ENCODE results near the gene PTGER3. TPM values are rescaled to one million over a fixed set of nuclear protein-coding genes. Genes with fewer than 3 reads are reported as not detected.

The PTGER3 gene
- polyA plus RNA-seq, 1 of the 3 experiments (the other 2 are of a cell fraction) = 1.9 TPM

DNA sequence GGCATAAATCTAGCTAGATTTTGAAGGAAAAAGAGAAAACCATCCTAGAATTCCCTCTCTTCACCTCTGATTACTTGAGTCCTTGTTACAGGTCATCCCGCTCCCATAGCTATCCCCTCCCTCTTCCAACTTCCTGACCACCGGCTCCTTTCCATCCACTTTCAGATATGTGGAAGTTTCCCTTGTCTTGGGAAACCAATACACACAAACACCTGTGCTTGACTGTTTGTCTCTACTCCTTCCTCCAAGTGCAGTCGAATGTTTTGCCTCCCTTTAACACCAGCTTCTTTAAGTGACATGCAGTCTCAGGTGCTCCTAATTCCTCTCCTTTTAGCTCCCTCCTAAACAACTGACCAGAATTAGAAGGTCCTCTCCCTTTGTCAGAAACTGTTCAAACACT, 70.0 kb downstream of the PTGER3 start (continued):
- TF ChIP-seq, protein P1, sequence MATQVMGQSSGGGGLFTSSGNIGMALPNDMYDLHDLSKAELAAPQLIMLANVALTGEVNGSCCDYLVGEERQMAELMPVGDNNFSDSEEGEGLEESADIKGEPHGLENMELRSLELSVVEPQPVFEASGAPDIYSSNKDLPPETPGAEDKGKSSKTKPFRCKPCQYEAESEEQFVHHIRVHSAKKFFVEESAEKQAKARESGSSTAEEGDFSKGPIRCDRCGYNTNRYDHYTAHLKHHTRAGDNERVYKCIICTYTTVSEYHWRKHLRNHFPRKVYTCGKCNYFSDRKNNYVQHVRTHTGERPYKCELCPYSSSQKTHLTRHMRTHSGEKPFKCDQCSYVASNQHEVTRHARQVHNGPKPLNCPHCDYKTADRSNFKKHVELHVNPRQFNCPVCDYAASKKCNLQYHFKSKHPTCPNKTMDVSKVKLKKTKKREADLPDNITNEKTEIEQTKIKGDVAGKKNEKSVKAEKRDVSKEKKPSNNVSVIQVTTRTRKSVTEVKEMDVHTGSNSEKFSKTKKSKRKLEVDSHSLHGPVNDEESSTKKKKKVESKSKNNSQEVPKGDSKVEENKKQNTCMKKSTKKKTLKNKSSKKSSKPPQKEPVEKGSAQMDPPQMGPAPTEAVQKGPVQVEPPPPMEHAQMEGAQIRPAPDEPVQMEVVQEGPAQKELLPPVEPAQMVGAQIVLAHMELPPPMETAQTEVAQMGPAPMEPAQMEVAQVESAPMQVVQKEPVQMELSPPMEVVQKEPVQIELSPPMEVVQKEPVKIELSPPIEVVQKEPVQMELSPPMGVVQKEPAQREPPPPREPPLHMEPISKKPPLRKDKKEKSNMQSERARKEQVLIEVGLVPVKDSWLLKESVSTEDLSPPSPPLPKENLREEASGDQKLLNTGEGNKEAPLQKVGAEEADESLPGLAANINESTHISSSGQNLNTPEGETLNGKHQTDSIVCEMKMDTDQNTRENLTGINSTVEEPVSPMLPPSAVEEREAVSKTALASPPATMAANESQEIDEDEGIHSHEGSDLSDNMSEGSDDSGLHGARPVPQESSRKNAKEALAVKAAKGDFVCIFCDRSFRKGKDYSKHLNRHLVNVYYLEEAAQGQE (IDR thresholded peaks at IDR 0.05; ENCODE audit: low read depth, low read length) = no peak

DNA sequence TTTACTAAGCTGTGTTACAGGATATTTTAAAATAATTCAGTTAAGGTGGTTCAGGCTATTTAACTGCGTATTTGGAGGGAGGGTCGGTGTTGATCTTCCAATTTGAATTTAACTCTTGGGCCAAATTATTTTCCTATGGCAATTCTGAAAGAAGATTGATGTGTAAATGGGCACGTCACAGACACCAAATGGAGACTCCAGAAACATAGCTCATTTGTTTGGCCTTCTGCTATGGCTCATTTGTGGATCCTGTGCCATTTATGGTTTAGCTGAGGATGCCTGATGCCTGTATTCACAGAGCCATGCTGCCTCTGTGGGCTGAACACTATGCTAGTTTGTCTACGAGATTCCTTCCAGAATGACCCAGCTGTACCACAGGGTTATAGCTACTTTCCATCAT, 70.6 kb downstream of the PTGER3 start:
- WGBS (ENCODE audit: low lambda C conversion rate) = 64% methylated on average over 4 of the region's 4 CpGs
- TF ChIP-seq, protein P2, sequence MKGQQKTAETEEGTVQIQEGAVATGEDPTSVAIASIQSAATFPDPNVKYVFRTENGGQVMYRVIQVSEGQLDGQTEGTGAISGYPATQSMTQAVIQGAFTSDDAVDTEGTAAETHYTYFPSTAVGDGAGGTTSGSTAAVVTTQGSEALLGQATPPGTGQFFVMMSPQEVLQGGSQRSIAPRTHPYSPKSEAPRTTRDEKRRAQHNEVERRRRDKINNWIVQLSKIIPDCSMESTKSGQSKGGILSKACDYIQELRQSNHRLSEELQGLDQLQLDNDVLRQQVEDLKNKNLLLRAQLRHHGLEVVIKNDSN (IDR thresholded peaks at IDR 0.05; ENCODE audit: borderline replicate concordance, low read depth) = no peak
- TF ChIP-seq POLR2AphosphoS5 (IDR thresholded peaks at IDR 0.05; ENCODE audit: low read depth, low read length) (no peak), JUND (IDR thresholded peaks at IDR 0.05) (no peak), RFX5 (IDR thresholded peaks at IDR 0.05; ENCODE audit: low read length) (no peak), SIN3A (IDR thresholded peaks at IDR 0.05; ENCODE audit: borderline replicate concordance, low read depth, low read length) (no peak), RAD21 (IDR thresholded peaks at IDR 0.05; ENCODE audit: low read length) (no peak), FOXJ3 (CRISPR knock-in tag; IDR thresholded peaks at IDR 0.05) (no peak), TEAD4 (IDR thresholded peaks at IDR 0.05; ENCODE audit: borderline replicate concordance, insufficient read depth) (no peak), MEF2A (IDR thresholded peaks at IDR 0.05; ENCODE audit: borderline replicate concordance, low read depth) (no peak)
- TF ChIP-seq, protein P3, sequence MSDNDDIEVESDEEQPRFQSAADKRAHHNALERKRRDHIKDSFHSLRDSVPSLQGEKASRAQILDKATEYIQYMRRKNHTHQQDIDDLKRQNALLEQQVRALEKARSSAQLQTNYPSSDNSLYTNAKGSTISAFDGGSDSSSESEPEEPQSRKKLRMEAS (IDR thresholded peaks at IDR 0.05; ENCODE audit: low read depth) = no peak

DNA sequence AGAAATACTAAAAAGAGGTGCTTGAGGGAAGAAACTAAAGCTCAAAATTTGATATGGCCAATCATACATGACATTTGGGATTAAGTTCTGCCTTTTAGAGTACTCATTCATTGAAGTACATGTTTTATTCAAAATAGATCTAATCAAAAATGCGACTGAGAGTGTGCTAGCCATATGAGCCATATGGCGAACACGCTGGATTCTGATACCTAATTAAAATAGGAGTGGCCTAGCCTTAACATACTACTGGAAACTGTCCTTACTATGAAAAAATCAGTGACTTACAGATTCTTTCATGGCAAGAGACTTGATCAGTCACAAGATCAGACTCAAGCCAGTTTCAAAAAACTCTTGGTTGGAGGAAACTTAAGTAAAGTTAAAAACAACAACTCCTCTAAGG, 73.9 kb downstream of the PTGER3 start:
- H3K9ac ChIP-seq = no peak overlapping the region
- CTCF ChIA-PET = interaction anchor here (5.6 kb wide), 1 partner anchor 8 kb away, joined by 21 read pairs; no protein-coding TSS in a partner anchor
- WGBS (ENCODE audit: low lambda C conversion rate) = 88% methylated on average over 3 of the region's 3 CpGs

More for the DNA sequence above, 70.6 kb downstream of the PTGER3 start:
- Histone ChIP-seq H2AFZ (ENCODE audit: low read depth) (no peak overlapping the region), H3K4me1 (ENCODE audit: control insufficient read depth in 1 of 2, insufficient read depth in 2 of 2, low read depth in 1 of 2, low read length in 1 of 2) (no peaks in the 10 kb centered on the region), H3K36me3 (replicated peaks in 1 of 2; ENCODE audit: control insufficient read depth in 1 of 2, insufficient read depth in 2 of 2, low read length in 1 of 2) (no peaks in the 10 kb centered on the region), H3K9me3 (no peaks in the 10 kb centered on the region), H3K79me2 (ENCODE audit: insufficient read depth) (no peaks in the 10 kb centered on the region), H3K4me3 (ENCODE audit: low read depth in 2 of 2, low read length in 1 of 2) (no peak overlapping the region), H3K9ac (no peak overlapping the region), H3K27me3 (ENCODE audit: insufficient read depth) (no peaks in the 10 kb centered on the region), H3K27ac (ENCODE audit: low read depth in 2 of 2, low read length in 1 of 2) (no peak overlapping the region), H4K20me1 (ENCODE audit: insufficient read depth) (no peaks in the 10 kb centered on the region), H3K4me2 (no peak overlapping the region), H3K9me2 (no peaks in the 10 kb centered on the region), H3F3A (replicated peaks; ENCODE audit: insufficient read depth) (no peaks in the 10 kb centered on the region)
- DNase-seq = no peak
- ChIA-PET POLR2A (interaction anchor here (0.5 kb wide), 1 partner anchor 738 kb away, joined by 3 read pairs; no protein-coding TSS in a partner anchor), CTCF (interaction anchor here (1.2 to 5.6 kb wide), 2 partner anchors 9 to 12 kb away, joined by 4 to 21 read pairs; no protein-coding TSS in a partner anchor)

More for the DNA sequence above, 73.9 kb downstream of the PTGER3 start:
- DNase-seq = no peak
- Histone ChIP-seq H3K27me3 (ENCODE audit: insufficient read depth) (no peaks in the 10 kb centered on the region), H3K9me3 (no peaks in the 10 kb centered on the region), H3K79me2 (ENCODE audit: insufficient read depth) (no peaks in the 10 kb centered on the region), H2AFZ (ENCODE audit: low read depth) (no peak overlapping the region), H3F3A (replicated peaks; ENCODE audit: insufficient read depth) (no peaks in the 10 kb centered on the region), H3K4me3 (ENCODE audit: low read depth in 2 of 2, low read length in 1 of 2) (no peak overlapping the region), H4K20me1 (ENCODE audit: insufficient read depth) (no peaks in the 10 kb centered on the region), H3K27ac (ENCODE audit: low read depth in 2 of 2, low read length in 1 of 2) (no peak overlapping the region), H3K4me1 (ENCODE audit: control insufficient read depth in 1 of 2, insufficient read depth in 2 of 2, low read depth in 1 of 2, low read length in 1 of 2) (no peaks in the 10 kb centered on the region), H3K36me3 (replicated peaks in 1 of 2; ENCODE audit: control insufficient read depth in 1 of 2, insufficient read depth in 2 of 2, low read length in 1 of 2) (no peaks in the 10 kb centered on the region), H3K9me2 (no peaks in the 10 kb centered on the region), H3K4me2 (no peak overlapping the region)
- POLR2A ChIA-PET = no interaction called here
- TF ChIP-seq CHD2 (IDR thresholded peaks at IDR 0.05; ENCODE audit: low read length, partially characterized antibody) = no peak
- TF ChIP-seq FOXM1 (IDR thresholded peaks at IDR 0.05; ENCODE audit: low read depth) = no peak
- TF ChIP-seq, protein P4, sequence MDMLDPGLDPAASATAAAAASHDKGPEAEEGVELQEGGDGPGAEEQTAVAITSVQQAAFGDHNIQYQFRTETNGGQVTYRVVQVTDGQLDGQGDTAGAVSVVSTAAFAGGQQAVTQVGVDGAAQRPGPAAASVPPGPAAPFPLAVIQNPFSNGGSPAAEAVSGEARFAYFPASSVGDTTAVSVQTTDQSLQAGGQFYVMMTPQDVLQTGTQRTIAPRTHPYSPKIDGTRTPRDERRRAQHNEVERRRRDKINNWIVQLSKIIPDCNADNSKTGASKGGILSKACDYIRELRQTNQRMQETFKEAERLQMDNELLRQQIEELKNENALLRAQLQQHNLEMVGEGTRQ (IDR thresholded peaks at IDR 0.05; ENCODE audit: borderline replicate concordance, low read depth, low read length) = no peak
- no peak for TF ChIP-seq SMC3 (IDR thresholded peaks at IDR 0.05; ENCODE audit: low read depth, low read length)
- TF ChIP-seq RFX5 (IDR thresholded peaks at IDR 0.05; ENCODE audit: low read length) = no peak
- TF ChIP-seq RCOR1 (IDR thresholded peaks at IDR 0.05; ENCODE audit: low read length) = no peak
- TF ChIP-seq FOXJ3 (CRISPR knock-in tag; IDR thresholded peaks at IDR 0.05) = no peak
- no peak for TF ChIP-seq NRF1 (IDR thresholded peaks at IDR 0.05; ENCODE audit: low read depth, low read length)
- no peak for TF ChIP-seq SIN3A (IDR thresholded peaks at IDR 0.05; ENCODE audit: borderline replicate concordance, low read depth, low read length)

Data from SK-N-SH (cell line).